K562 (cell line): ENCODE data around the gene INPP5K. TPM values are rescaled to one million over a fixed set of nuclear protein-coding genes. Genes with fewer than 3 reads are reported as not detected.

Experiments
- DIDO1 ChIP-seq: fragments of 450-650 bp; IDR thresholded peaks from 2 replicates; pipeline ENCODE4 v1.6.1; 2016; ENCODE audit warnings: low read depth, missing biosample characterization, missing genetic modification characterization
- FOXK2 ChIP-seq, 2 experiments: fragments of 450-650 bp; IDR thresholded peaks in 1 of 2; conservative IDR thresholded peaks in 1 of 2; 2 replicates each; pipeline ENCODE4 v1.6.1; 2016; ENCODE audit warnings: low read depth in 2 of 2, mild to moderate bottlenecking in 1 of 2
- MECOM ChIP-seq: fragments of 250-450 bp; sonication (Bioruptor Pico); IDR thresholded peaks from 2 replicates; pipeline ENCODE4 v1.8.0; 2022; ENCODE audit warnings: inconsistent platforms
- NBN ChIP-seq: fragments of 450-650 bp; IDR thresholded peaks from 2 replicates; pipeline ENCODE4 v1.6.1; 2016; ENCODE audit warnings: low read depth, mild to moderate bottlenecking
- RBM14 ChIP-seq: fragments of 200-400 bp; formaldehyde crosslinking; IDR thresholded peaks from 2 replicates; pipeline ENCODE4 v1.6.1; 2018; ENCODE audit warnings: low read depth, mild to moderate bottlenecking, low read length, moderate library complexity, borderline replicate concordance; ENCODE audit not compliant: insufficient read depth
- ZBED1 ChIP-seq: IDR thresholded peaks from 2 replicates; pipeline ENCODE4 v1.6.1; 2014
- ZNF134 ChIP-seq: fragments of 250-450 bp; sonication (Bioruptor Pico); conservative IDR thresholded peaks from 2 replicates; pipeline ENCODE4 v1.4.0; 2020
- polyA plus RNA-seq, 8 experiments: library from polyadenylated mRNA; depleted of rRNA in 4 of 8; stranded (reverse) in 5 of 8; unstranded in 3 of 8; fragments of >200 nt; fragmentation: Nextera tagmentation in 2 of 8; fragmentation: Illumina TruSeq in 1 of 8; extraction: Ambion mirVana in 2 of 8; extraction: Trizol in 1 of 8; gene quantifications; 2 replicates each; pipeline versions ENCODE4 v1.2.1 to v1.2.3, GENCODE V29; 2011 to 2014; ENCODE audit warnings: inconsistent platforms in 1 of 8, missing spikeins in 1 of 8
- total RNA-seq, 7 experiments: library from RNA; depleted of rRNA in 6 of 7; stranded (reverse); fragments of >200 nt in 6 of 7; fragmentation: Illumina TruSeq in 2 of 7; extraction: Trizol in 2 of 7; gene quantifications; 2 replicates each; pipeline versions ENCODE4 v1.2.1 to v1.2.3, GENCODE V29; 2011 to 2021; ENCODE audit warnings: low replicate concordance in 1 of 7
- TF ChIP-seq, protein P1 (sequence below), 2 experiments: IDR thresholded peaks in 1 of 2; conservative IDR thresholded peaks in 1 of 2; 2 replicates each; pipeline ENCODE4 v1.6.1; 2016; ENCODE audit warnings: low read depth in 2 of 2, mild to moderate bottlenecking in 1 of 2, missing compliant biosample characterization in 1 of 2, missing genetic modification characterization in 1 of 2, moderate library complexity in 1 of 2
- TF ChIP-seq, protein P2 (sequence below), 2 experiments: fragments of 450-650 bp; IDR thresholded peaks; 2 replicates each; pipeline ENCODE4 v1.6.1; 2016; ENCODE audit warnings: mild to moderate bottlenecking in 2 of 2, borderline replicate concordance in 1 of 2, low read depth in 1 of 2, moderate library complexity in 1 of 2
- TF ChIP-seq, protein P3 (sequence below), 3 experiments: fragments of 200-800 bp in 1 of 3; fragments of 250-450 bp in 1 of 3; fragments of 450-650 bp in 1 of 3; sonication (Bioruptor Pico) in 1 of 3; sonication (Bioruptor generic) in 1 of 3; formaldehyde crosslinking in 1 of 3; IDR thresholded peaks; 2 replicates each; pipeline versions ENCODE4 v1.6.1 to v1.8.0; 2016 to 2022; ENCODE audit warnings: mild to moderate bottlenecking in 2 of 3, missing genetic modification characterization in 2 of 3, missing compliant biosample characterization in 1 of 3, moderate library complexity in 1 of 3

Gene INPP5K
- total and polyA plus RNA-seq, 9 of the 15 experiments (the other 6 are each of a cell fraction or from before 2014, with no cell fraction given) = 0.63 to 15.1 (median 10.1) TPM

GRCh38 chr17:1561420-1562175 lies 45.2 kb upstream of the INPP5K start (continued):
- TF ChIP-seq, protein P1, sequence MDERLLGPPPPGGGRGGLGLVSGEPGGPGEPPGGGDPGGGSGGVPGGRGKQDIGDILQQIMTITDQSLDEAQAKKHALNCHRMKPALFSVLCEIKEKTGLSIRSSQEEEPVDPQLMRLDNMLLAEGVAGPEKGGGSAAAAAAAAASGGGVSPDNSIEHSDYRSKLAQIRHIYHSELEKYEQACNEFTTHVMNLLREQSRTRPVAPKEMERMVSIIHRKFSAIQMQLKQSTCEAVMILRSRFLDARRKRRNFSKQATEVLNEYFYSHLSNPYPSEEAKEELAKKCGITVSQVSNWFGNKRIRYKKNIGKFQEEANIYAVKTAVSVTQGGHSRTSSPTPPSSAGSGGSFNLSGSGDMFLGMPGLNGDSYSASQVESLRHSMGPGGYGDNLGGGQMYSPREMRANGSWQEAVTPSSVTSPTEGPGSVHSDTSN (CRISPR knock-in tag; IDR thresholded peaks at IDR 0.05; ENCODE audit: low read depth) = no peak
- TF ChIP-seq, protein P1 (tag; conservative IDR thresholded peaks at IDR 0.05; ENCODE audit: low read depth) = no peak
- TF ChIP-seq, protein P2, sequence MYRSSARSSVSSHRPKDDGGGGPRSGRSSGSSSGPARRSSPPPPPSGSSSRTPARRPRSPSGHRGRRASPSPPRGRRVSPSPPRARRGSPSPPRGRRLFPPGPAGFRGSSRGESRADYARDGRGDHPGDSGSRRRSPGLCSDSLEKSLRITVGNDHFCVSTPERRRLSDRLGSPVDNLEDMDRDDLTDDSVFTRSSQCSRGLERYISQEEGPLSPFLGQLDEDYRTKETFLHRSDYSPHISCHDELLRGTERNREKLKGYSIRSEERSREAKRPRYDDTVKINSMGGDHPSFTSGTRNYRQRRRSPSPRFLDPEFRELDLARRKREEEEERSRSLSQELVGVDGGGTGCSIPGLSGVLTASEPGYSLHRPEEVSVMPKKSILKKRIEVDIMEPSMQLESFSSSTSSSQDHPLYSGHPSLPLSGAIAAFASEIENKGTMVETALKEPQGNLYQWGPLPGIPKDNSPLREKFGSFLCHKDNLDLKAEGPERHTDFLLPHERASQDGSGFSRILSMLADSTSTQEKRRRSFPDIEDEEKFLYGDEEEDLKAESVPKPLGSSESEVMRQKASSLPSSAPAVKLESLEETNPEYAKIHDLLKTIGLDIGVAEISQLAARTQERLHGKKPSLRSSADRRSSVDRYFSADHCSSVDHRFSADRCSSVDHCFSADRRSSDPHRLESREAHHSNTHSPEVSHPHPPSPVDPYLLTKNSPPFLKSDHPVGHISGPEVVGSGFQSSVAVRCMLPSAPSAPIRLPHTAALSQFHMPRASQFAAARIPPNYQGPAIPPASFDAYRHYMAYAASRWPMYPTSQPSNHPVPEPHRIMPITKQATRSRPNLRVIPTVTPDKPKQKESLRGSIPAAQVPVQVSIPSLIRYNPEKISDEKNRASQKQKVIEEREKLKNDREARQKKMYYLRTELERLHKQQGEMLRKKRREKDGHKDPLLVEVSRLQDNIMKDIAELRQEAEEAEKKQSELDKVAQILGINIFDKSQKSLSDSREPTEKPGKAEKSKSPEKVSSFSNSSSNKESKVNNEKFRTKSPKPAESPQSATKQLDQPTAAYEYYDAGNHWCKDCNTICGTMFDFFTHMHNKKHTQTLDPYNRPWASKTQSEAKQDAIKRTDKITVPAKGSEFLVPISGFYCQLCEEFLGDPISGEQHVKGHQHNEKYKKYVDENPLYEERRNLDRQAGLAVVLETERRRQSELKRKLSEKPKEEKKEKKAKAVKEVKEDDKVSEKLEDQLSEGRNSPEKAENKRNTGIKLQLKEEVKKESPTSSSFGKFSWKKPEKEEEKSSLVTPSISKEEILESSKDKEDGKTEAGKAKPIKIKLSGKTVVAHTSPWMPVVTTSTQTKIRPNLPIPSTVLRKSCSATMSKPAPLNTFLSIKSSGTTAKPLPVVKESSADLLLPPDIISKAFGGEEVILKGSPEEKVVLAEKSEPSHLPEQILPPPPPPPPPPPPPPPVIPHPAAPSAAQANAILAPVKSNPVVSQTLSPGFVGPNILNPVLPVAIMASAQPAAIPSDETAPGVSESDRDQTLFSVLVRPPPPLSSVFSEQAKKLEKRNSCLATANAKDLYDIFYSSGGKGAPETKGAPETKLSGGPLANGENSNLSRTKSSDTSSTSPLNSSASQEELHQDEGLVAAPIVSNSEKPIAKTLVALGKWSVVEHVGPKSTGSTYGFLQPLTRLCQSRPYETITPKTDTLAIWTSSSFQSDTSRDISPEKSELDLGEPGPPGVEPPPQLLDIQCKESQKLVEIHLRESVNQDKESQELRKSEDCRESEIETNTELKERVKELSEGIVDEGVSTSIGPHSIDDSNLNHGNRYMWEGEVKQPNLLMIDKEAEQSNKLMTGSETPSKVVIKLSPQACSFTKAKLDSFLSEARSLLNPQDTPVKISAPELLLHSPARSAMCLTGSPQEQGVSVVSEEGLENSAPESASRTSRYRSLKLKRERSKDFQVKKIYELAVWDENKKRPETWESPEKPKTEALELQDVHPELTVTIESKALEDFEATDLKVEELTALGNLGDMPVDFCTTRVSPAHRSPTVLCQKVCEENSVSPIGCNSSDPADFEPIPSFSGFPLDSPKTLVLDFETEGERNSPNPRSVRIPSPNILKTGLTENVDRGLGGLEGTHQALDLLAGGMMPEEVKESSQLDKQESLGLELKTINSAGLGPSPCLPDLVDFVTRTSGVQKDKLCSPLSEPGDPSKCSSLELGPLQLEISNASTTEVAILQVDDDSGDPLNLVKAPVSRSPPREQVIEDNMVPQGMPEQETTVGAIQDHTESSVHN (IDR thresholded peaks at IDR 0.05; ENCODE audit: borderline replicate concordance in 1 of 2, low read depth in 1 of 2) = no peak
- no peak for TF ChIP-seq MECOM
- no peak for TF ChIP-seq ZBED1
- no peak for TF ChIP-seq NBN
- TF ChIP-seq, protein P3, sequence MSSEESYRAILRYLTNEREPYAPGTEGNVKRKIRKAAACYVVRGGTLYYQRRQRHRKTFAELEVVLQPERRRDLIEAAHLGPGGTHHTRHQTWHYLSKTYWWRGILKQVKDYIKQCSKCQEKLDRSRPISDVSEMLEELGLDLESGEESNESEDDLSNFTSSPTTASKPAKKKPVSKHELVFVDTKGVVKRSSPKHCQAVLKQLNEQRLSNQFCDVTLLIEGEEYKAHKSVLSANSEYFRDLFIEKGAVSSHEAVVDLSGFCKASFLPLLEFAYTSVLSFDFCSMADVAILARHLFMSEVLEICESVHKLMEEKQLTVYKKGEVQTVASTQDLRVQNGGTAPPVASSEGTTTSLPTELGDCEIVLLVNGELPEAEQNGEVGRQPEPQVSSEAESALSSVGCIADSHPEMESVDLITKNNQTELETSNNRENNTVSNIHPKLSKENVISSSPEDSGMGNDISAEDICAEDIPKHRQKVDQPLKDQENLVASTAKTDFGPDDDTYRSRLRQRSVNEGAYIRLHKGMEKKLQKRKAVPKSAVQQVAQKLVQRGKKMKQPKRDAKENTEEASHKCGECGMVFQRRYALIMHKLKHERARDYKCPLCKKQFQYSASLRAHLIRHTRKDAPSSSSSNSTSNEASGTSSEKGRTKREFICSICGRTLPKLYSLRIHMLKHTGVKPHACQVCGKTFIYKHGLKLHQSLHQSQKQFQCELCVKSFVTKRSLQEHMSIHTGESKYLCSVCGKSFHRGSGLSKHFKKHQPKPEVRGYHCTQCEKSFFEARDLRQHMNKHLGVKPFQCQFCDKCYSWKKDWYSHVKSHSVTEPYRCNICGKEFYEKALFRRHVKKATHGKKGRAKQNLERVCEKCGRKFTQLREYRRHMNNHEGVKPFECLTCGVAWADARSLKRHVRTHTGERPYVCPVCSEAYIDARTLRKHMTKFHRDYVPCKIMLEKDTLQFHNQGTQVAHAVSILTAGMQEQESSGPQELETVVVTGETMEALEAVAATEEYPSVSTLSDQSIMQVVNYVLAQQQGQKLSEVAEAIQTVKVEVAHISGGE (CRISPR knock-in tag; IDR thresholded peaks at IDR 0.05) = 0 out of 6 replicates have a peak, but pooled peaks of 1 of the 3 experiments have one; percentile 8
- TF ChIP-seq ZNF134 = no peak
- no peak for TF ChIP-seq DIDO1 (tag)
- no peak for TF ChIP-seq FOXK2 (conservative IDR thresholded peaks at IDR 0.05 in 1 of 2, IDR thresholded peaks at IDR 0.05 in 1 of 2; ENCODE audit: low read depth in 2 of 2)
- TF ChIP-seq RBM14 = no peak
